ENCODE data around the gene MAB21L3.
"Not testable (repeated sequence)": the region's sequence is repeated elsewhere in the genome, so short reads cannot be mapped to it uniquely, and the experiment has no call there.

Gene MAB21L3

GRCh38 chr1:116139592-116140134 lies 28.5 kb downstream of the MAB21L3 start:
- DNase-seq: no peak

GRCh38 chr1:116144151-116144550 lies 33.0 kb downstream of the MAB21L3 start:
- DNase-seq: no peak

GRCh38 chr1:116146447-116147113 lies 35.4 kb downstream of the MAB21L3 start:
- not testable (repeated sequence) for DNase-seq

DNA sequence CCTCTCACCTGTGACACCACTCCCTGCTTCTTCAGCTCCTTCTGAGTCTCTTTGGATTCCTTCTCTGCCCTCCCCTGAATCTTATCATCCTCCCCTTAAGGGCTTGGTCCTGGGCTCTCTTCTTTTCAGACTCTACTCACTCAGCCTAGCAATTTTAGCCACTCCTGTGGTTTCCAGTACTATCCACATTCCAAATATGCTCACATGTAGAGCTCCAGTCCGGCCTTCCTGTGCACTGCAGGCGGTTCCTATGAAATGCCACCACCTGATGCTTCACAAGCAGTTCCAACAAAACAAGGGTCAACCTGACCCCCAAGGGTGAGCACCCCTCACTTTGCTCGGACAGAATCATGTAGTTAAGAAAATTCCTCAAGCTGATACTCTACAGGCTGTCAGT lies 35.9 kb downstream of the MAB21L3 start:
- no peak for DNase-seq

GRCh38 chr1:116147972-116148371 lies 36.8 kb downstream of the MAB21L3 start:
- no peak for DNase-seq

DNA sequence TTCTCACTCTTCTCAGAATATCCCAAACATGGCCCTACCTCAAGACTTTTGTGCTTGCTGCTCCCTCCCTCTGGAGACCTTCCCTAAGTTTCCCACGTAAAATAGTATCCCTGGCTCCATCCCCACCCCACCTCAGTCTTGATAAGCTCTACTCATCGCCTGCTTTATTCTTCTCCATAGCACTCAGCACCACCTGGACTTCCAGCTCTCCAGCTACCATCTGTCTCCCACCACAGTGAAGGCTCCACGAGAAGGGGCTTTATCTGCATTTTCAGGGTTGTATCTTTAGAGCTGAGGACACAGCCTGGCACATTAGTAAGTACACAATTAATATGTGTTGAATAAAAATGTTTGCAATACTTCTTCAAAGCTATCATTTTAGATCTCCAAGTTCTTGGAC lies 37.8 kb downstream of the MAB21L3 start:
- DNase-seq: no peak

- no peak for DNase-seq
Measured at GRCh38 chr1:116150368-116150767, 39.2 kb downstream of the MAB21L3 start.

- no peak for DNase-seq
Measured at GRCh38 chr1:116151739-116152576, 40.8 kb downstream of the MAB21L3 start.

- DNase-seq: no peak
Measured at GRCh38 chr1:116152577-116152943, 41.4 kb downstream of the MAB21L3 start.

DNA sequence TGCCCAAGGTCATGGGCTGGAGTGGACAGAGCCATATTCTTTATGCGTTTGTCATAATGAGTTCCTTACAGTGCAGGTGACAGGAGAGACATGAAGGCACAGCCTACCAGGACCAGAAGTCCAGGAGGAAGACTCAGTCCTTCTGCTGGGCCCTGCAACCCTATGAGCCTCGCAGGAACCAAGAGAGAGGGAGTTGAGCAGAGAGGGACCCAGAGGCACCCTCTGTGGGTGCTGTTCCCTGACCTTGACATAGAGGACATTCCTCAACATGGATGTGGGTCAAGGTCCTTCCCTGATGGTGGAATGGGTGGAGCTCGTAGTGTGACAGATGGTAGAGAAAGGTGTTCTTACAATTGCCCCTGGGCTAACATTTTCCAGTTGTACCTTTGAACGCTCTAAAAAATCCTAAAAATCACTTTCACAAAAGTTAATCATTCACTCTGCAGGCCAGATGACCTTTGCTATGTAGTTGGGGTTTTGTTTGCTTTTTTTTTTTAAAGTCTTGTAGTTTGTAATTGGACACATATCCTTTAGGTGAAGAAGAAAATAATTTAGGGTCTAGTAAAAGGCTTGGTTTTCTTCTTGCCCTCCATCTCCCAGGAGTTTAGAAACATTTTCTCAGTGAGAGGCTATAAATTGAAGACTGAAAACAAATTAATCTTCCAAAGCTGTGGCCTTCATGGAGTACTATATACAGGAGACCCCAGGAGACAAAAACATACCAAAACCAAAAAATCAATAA lies 41.9 kb downstream of the MAB21L3 start:
- DNase-seq: no peak

GRCh38 chr1:116153692-116154031 lies 42.5 kb downstream of the MAB21L3 start:
- no peak for DNase-seq

DNA sequence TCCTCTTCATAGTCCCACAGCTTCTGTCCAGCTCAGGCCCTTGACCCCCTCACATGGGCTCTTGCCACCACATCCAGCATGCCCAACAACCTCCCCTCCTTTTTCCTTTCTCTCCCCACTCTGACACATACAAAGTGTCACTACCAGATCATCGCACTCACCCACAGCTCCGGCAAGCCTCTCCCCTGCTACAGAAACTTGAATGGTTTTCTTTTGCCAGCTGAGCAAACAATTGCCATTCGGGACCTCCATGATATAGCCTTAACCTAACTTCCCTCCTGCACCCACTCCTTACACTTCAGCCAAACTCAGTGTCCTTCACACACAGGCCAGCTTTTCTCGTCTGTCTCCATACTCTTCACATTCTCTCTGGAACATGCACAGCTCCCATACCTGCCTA lies 43.3 kb downstream of the MAB21L3 start:
- DNase-seq: no peak

DNA sequence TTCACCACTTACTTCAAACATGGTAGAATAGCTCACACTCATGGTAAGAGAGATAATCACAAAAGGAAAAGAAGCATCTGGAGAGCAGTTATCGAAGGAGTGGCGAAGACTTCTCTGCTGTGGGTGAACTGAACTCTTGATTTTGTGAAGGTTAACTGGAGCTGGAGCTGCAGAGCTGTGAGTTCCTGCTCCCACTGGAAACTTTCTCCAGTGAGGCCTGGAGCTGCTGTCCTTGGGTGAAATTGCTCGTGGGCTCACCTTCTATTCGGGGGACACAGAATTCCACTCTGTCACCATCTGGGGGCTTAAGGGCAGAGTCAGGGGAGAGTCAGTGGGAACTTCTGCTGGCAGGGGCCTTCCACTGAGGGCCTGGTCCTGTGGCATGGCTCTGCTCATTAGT lies 45.9 kb downstream of the MAB21L3 start:
- DNase-seq: no peak

DNA sequence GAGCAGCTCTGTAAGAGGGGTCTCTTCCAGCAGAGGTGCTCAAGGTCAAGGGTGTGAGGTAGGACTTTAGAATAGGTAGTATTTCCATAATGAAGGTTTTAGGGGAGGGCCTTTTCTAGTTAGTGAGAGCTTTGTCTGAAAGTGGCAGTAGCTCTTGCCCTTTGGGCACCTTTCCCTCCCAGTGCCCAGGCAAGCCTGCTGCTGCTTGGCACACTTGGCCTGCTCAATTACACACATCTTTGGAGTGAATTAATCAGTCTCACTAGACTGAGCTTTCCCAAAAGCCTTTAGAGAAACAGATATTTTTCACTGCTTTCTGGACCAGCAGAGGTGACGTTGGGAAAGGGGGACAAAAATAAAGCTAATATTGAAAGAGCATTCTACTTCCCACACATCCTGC lies 48.0 kb downstream of the MAB21L3 start:
- DNase-seq: no peak

DNA sequence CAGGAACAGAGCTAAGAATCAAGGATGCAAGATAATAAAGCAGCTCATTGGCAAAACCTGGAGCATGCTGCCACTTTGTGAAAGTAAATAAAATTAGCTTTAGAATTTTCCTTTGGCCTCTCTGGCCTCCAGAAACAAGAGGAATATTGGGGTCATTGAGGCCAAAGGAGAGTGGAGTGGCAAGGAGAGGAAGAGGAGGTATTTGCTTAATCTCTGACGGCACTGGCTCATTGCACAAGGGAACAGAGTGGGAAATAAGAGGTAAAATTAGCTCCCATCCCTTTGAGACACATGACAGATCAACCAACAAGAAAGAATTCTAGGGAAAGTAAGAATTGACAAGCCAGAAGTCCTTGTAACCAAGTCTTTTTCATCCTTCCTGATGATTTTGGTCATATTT lies 48.4 kb downstream of the MAB21L3 start:
- DNase-seq: no peak

DNA sequence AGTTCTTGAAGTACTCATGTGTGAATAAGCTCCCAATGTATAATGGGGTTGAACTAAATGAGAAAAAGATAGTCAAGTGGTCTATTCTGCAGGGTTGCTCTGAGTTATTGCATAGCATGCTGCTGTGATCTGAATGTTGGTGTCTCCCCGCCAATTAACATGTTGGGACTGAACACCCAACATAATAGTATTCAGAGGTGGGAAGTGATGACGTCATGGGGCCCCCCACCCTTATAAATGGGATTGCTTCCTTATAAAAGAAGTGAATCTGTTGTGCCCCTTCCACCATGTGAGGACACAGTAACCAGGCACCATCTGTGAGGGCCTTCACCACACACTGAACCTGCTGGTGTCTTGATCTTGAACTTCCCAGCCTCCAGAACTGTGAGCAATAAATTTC lies 50.2 kb downstream of the MAB21L3 start:
- no peak for DNase-seq

DNA sequence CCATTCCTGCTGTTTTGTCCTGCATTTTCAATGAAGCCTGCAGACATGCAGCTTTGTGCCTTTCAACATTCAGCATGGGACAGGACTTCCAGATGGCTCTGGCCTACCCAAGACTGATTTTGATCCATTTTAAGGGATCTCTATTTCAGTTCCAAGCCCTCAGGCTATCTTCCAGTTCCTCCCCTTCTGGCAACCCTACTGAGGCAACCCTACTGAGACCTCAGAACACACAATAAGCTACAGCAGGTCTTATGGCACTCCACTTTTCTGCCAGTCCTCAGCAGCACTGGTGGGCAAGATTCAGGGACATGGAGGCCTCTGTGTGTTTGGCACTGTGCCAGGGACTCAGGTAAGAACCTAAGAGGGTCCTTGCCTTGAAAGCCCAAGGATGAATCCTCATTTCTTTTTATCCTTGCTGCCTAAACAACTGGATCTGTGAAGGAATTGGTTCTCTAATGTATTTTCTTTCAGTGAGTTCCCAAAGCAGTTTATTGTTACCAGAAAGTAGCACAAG lies 50.7 kb downstream of the MAB21L3 start:
- DNase-seq: no peak

GRCh38 chr1:116163533-116163932 lies 52.3 kb downstream of the MAB21L3 start:
- no peak for DNase-seq

DNA sequence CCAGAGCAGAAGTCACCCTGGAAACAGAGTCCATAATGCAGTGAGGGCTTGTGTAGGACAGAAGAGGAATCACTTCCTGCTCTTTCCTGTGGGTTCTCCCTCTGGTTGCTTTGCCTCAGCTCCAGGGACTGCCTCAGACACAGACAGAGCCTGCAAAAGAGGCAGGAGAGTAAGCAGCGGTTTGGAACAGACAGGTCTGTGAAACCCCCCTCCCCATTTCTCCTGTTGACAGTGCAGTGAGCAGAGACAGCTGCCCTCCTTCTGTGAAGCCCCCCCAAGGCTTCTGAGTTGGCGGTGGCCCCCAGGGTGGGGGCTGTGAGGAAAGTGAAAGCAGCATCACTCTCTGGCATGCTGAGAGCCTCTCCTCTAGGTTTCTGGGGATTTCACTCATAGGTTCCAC lies 53.0 kb downstream of the MAB21L3 start:
- DNase-seq: no peak

DNA sequence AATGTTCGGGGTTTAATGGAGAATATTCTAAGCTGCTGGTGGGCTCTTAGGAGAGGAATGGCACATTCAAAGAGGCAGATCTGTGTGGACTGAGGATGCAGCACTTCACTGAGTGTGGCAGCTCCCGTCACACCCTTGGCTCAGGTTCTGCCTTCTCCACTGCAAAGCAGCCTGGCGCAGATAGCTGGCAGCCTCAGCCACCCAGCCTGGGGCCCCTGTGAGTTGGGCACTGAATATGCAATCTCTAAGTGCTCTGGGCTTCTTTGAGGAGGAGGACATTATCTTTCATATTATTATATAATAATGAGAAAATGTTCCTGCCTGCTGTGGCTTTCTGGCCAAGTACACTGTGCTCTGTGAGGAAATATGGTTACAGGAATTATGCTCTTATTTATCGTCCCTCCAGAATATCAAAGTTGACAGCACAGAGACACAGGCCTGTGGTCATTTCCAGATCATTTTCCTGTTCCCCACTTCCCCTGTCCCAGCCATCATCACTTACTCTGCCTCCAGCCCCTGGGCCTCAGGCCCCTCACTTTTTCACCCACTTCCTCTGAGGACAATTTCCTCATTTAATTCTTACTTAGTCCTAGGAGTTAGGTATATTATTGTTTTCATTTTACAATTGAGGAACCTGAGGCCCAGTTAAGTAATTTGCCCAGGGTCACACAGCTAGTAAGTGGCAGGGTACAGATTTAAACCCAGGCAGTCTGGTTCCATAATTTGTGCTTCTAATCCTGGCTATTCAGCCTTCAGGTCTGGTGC lies 53.6 kb downstream of the MAB21L3 start:
- DNase-seq: peak; percentile 23 to 34

DNA sequence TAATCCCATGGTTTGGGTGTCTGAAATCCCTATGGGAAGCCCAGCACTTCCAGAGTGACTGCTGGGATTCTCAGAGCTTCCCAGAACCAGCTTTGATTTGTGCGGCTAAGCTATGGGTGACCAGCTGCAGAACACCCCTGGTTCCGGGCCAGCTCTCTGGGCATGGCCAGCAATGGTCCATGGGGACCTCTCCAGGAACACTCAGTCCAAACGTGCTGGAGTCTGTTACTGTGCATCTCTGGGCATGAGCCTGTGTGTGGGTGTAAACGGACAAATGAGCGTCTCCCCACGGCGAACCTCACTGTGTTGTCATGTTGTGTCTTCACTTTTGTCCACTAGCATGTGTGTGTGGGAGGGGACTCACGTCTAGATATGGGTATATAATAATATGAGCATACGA lies 54.4 kb downstream of the MAB21L3 start:
- DNase-seq: no peak

DNA sequence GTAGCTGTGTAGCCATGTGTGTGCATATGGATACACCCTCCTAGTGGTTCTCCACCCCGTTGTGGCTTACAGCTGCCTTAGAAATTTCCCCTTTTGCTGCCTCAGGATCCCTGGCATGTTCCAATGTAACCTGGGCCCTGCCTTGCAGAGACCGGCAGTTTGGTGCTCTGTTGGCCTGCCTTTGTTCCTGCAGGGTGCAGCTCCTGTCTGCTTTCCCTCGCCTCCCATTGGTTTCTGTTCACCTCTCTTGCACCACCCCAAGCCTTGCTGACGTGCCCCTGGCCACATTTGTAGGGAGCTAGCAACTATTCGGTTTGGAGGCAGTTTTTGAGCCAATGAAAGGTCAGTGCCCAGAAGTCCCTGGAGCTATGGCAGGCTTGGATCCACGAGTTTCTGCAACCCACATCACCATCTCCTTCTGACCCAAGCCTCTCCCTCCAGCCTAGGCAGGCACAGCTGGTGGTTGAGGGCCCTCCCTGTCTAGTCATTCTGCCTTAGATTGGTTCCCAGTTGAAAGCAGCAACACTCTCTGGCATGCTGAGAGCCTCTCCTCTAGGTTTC lies 54.9 kb downstream of the MAB21L3 start:
- no peak for DNase-seq
